H1 (cell line): ENCODE measurements around the gene PSMB1.

Source experiments
- CTCF ChIP-seq, 3 experiments: IDR thresholded peaks; 1 replicate in 2 of 3; 2 replicates in 1 of 3; pipeline versions ENCODE4 v1.5.1 to v1.6.1; 2011; ENCODE audit warnings: low read length in 3 of 3, mild to moderate bottlenecking in 3 of 3, inconsistent platforms in 2 of 3, low read depth in 1 of 3, moderate library complexity in 1 of 3; ENCODE audit not compliant: insufficient read depth in 1 of 3; ENCODE audit errors: control extremely low read depth in 1 of 3
- EP300 ChIP-seq, 2 experiments: IDR thresholded peaks; 1 replicate in 1 of 2; 2 replicates in 1 of 2; pipeline ENCODE4 v1.6.1; 2011 to 2012; ENCODE audit warnings: low read depth in 2 of 2, low read length in 2 of 2, mild to moderate bottlenecking in 2 of 2, borderline replicate concordance in 1 of 2, inconsistent platforms in 1 of 2, moderate library complexity in 1 of 2
- HDAC6 ChIP-seq: IDR thresholded peaks from one replicate; pipeline ENCODE4 v1.7.1; 2012; ENCODE audit warnings: low read depth, mild to moderate bottlenecking, inconsistent platforms, low read length, moderate library complexity
- JUN ChIP-seq: IDR thresholded peaks from 2 replicates; pipeline ENCODE4 v1.6.1; 2011; ENCODE audit warnings: low read depth, mild to moderate bottlenecking, improper control_type of control experiment, low read length
- USF2 ChIP-seq: IDR thresholded peaks from 2 replicates; pipeline ENCODE4 v1.6.1; 2011; ENCODE audit warnings: low read length, improper control_type of control experiment
- TF ChIP-seq, protein P1 (sequence below): IDR thresholded peaks from 2 replicates; pipeline ENCODE4 v1.6.1; 2012; ENCODE audit warnings: low read length, inconsistent platforms

- TF ChIP-seq USF2 (no peak), CTCF (IDR thresholded peaks at IDR 0.05; ENCODE audit: control extremely low read depth in 1 of 3, insufficient read depth in 1 of 3, low read depth in 1 of 3, low read length in 3 of 3) (no peak), JUN (no peak), HDAC6 (no peak), EP300 (IDR thresholded peaks at IDR 0.05; ENCODE audit: borderline replicate concordance in 1 of 2, low read depth in 2 of 2, low read length in 2 of 2) (no peak)
- TF ChIP-seq, protein P1, sequence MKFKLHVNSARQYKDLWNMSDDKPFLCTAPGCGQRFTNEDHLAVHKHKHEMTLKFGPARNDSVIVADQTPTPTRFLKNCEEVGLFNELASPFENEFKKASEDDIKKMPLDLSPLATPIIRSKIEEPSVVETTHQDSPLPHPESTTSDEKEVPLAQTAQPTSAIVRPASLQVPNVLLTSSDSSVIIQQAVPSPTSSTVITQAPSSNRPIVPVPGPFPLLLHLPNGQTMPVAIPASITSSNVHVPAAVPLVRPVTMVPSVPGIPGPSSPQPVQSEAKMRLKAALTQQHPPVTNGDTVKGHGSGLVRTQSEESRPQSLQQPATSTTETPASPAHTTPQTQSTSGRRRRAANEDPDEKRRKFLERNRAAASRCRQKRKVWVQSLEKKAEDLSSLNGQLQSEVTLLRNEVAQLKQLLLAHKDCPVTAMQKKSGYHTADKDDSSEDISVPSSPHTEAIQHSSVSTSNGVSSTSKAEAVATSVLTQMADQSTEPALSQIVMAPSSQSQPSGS: no peak
These were observed 16.4 kb downstream of the PSMB1 start for GRCh38 chr6:170536671-170537070.
